ENCODE data around the gene C9orf153. TPM values are rescaled to one million over a fixed set of nuclear protein-coding genes. Genes with fewer than 3 reads are reported as not detected.

C9orf153 gene
- total RNA-seq, 2 experiments from 2014 or later: not detected

- ChIA-PET CTCF (no interaction called here), POLR2A (no interaction called here)
- Mint-ChIP-seq H3K4me1 (no peaks in the 10 kb centered on the region), H3K36me3 (ENCODE audit: low read depth) (peaks cover 3% of the 10 kb centered on the region), H3K4me3 (no peak overlapping the region), H3K9me3 (peaks cover 11% of the 10 kb centered on the region), H3K27ac (no peak overlapping the region), H3K27me3 (no peaks in the 10 kb centered on the region)
- DNase-seq: no peak
Measured at GRCh38 chr9:86253577-86253976, 5.9 kb downstream of the C9orf153 start.

GRCh38 chr9:86252870-86253269 lies 6.6 kb downstream of the C9orf153 start:
- POLR2A ChIA-PET: no interaction called here
- CTCF ChIA-PET: interaction anchor here (0.6 kb wide), 1 partner anchor 194 kb away, joined by 3 read pairs; no protein-coding TSS in a partner anchor
- Mint-ChIP-seq H3K27ac (no peak overlapping the region), H3K4me1 (no peaks in the 10 kb centered on the region), H3K4me3 (no peak overlapping the region), H3K9me3 (peaks cover 11% of the 10 kb centered on the region), H3K36me3 (ENCODE audit: low read depth) (peaks cover 3% of the 10 kb centered on the region), H3K27me3 (no peaks in the 10 kb centered on the region)
- no peak for DNase-seq

GRCh38 chr9:86250123-86250522 lies 9.3 kb downstream of the C9orf153 start:
- POLR2A ChIA-PET: no interaction called here

GRCh38 chr9:86248746-86249145 lies 10.7 kb downstream of the C9orf153 start:
- POLR2A ChIA-PET: no interaction called here

More at GRCh38 chr9:86250123-86250522, 9.3 kb downstream of the C9orf153 start:
- Mint-ChIP-seq H3K27ac (no peak overlapping the region), H3K4me1 (no peaks in the 10 kb centered on the region), H3K36me3 (ENCODE audit: low read depth) (peaks cover 3% of the 10 kb centered on the region), H3K27me3 (peaks cover 4% of the 10 kb centered on the region), H3K9me3 (peaks cover 9% of the 10 kb centered on the region), H3K4me3 (no peak overlapping the region)
- CTCF ChIA-PET: interaction anchor here (1.0 kb wide), 1 partner anchor 48 kb away, joined by 4 read pairs; no protein-coding TSS in a partner anchor
- DNase-seq: no peak

GRCh38 chr9:86246752-86247161 lies 12.7 kb downstream of the C9orf153 start:
- Mint-ChIP-seq H3K4me1 (no peaks in the 10 kb centered on the region), H3K27me3 (peaks cover 5% of the 10 kb centered on the region), H3K9me3 (peaks cover 1% of the 10 kb centered on the region), H3K27ac (no peak overlapping the region), H3K36me3 (ENCODE audit: low read depth) (no peaks in the 10 kb centered on the region), H3K4me3 (no peak overlapping the region)
- POLR2A ChIA-PET: no interaction called here
- CTCF ChIA-PET: no interaction called here
- no peak for DNase-seq

More at GRCh38 chr9:86248746-86249145, 10.7 kb downstream of the C9orf153 start:
- Mint-ChIP-seq H3K4me3 (no peak overlapping the region), H3K27ac (no peak overlapping the region), H3K4me1 (no peaks in the 10 kb centered on the region), H3K36me3 (ENCODE audit: low read depth) (peaks cover 3% of the 10 kb centered on the region), H3K9me3 (peaks cover 8% of the 10 kb centered on the region), H3K27me3 (peaks cover 5% of the 10 kb centered on the region)
- no peak for DNase-seq
- CTCF ChIA-PET: no interaction called here

- H3K27ac Mint-ChIP-seq: no peak overlapping the region
- CTCF ChIA-PET: interaction anchor here (0.6 kb wide), 1 partner anchor 227 kb away, joined by 3 read pairs; no protein-coding TSS in a partner anchor
- H3K4me1 Mint-ChIP-seq: peaks cover 4% of the 10 kb centered on the region
- POLR2A ChIA-PET: no interaction called here
- H3K9me3 Mint-ChIP-seq: no peaks in the 10 kb centered on the region
- no peaks in the 10 kb centered on the region for H3K36me3 Mint-ChIP-seq (ENCODE audit: low read depth)
- H3K4me3 Mint-ChIP-seq: no peak overlapping the region
- no peak for DNase-seq
- peaks cover 1% of the 10 kb centered on the region for H3K27me3 Mint-ChIP-seq
Measured at GRCh38 chr9:86242071-86242470, 17.4 kb downstream of the C9orf153 start.

- Mint-ChIP-seq H3K4me1 (peaks cover 4% of the 10 kb centered on the region), H3K27ac (no peak overlapping the region), H3K36me3 (ENCODE audit: low read depth) (no peaks in the 10 kb centered on the region), H3K9me3 (no peaks in the 10 kb centered on the region), H3K27me3 (peaks cover 1% of the 10 kb centered on the region), H3K4me3 (no peak overlapping the region)
- no peak for DNase-seq
- ChIA-PET POLR2A (no interaction called here), CTCF (interaction anchor here (1.0 kb wide), 1 partner anchor 39 kb away, joined by 3 read pairs; no protein-coding TSS in a partner anchor)
Measured at GRCh38 chr9:86241216-86241615, 18.2 kb downstream of the C9orf153 start.

GRCh38 chr9:86238861-86239770 lies 20.3 kb downstream of the C9orf153 start:
- no peak overlapping the region for H3K4me3 Mint-ChIP-seq
- no peaks in the 10 kb centered on the region for H3K9me3 Mint-ChIP-seq
- H3K4me1 Mint-ChIP-seq: peaks cover 4% of the 10 kb centered on the region
- H3K27ac Mint-ChIP-seq: no peak overlapping the region
- no peaks in the 10 kb centered on the region for H3K36me3 Mint-ChIP-seq (ENCODE audit: low read depth)
- H3K27me3 Mint-ChIP-seq: peaks cover 2% of the 10 kb centered on the region
- CTCF ChIA-PET: no interaction called here
- DNase-seq: no peak
- POLR2A ChIA-PET: no interaction called here

- DNase-seq: no peak
- ChIA-PET POLR2A (no interaction called here), CTCF (no interaction called here)
- Mint-ChIP-seq H3K4me3 (no peak overlapping the region), H3K4me1 (no peaks in the 10 kb centered on the region), H3K27ac (no peak overlapping the region), H3K36me3 (ENCODE audit: low read depth) (no peaks in the 10 kb centered on the region), H3K9me3 (no peaks in the 10 kb centered on the region), H3K27me3 (peaks cover 2% of the 10 kb centered on the region)
Measured at GRCh38 chr9:86230858-86231257, 28.6 kb downstream of the C9orf153 start.

- Mint-ChIP-seq H3K9me3 (no peaks in the 10 kb centered on the region), H3K4me3 (no peak overlapping the region), H3K36me3 (ENCODE audit: low read depth) (no peaks in the 10 kb centered on the region), H3K27me3 (peaks cover 1% of the 10 kb centered on the region), H3K27ac (no peak overlapping the region), H3K4me1 (no peaks in the 10 kb centered on the region)
- ChIA-PET CTCF (no interaction called here), POLR2A (no interaction called here)
- DNase-seq: no peak
Measured at GRCh38 chr9:86222667-86223066, 36.8 kb downstream of the C9orf153 start.

- no peaks in the 10 kb centered on the region for H3K4me1 Mint-ChIP-seq
- H3K27me3 Mint-ChIP-seq: peaks cover 1% of the 10 kb centered on the region
- no peak for DNase-seq
- H3K4me3 Mint-ChIP-seq: no peak overlapping the region
- CTCF ChIA-PET: interaction anchor here (0.7 to 2.4 kb wide), 2 partner anchors 17 to 433 kb away, joined by 3 to 7 read pairs; no protein-coding TSS in a partner anchor
- no peaks in the 10 kb centered on the region for H3K9me3 Mint-ChIP-seq
- POLR2A ChIA-PET: no interaction called here
- H3K27ac Mint-ChIP-seq: no peak overlapping the region
- no peaks in the 10 kb centered on the region for H3K36me3 Mint-ChIP-seq (ENCODE audit: low read depth)
Measured at GRCh38 chr9:86219606-86220005, 39.9 kb downstream of the C9orf153 start.

- ChIA-PET CTCF (no interaction called here), POLR2A (no interaction called here)
- H3K9me3 Mint-ChIP-seq: no peaks in the 10 kb centered on the region
Measured at GRCh38 chr9:86217076-86217755, 42.2 kb downstream of the C9orf153 start.

GRCh38 chr9:86207193-86207592 lies 52.3 kb downstream of the C9orf153 start:
- Mint-ChIP-seq H3K4me1 (peaks cover 1% of the 10 kb centered on the region), H3K4me3 (no peak overlapping the region), H3K36me3 (ENCODE audit: low read depth) (no peaks in the 10 kb centered on the region), H3K27me3 (peaks cover 3% of the 10 kb centered on the region), H3K27ac (no peak overlapping the region), H3K9me3 (no peaks in the 10 kb centered on the region)
- CTCF ChIA-PET: no interaction called here
- POLR2A ChIA-PET: no interaction called here
- no peak for DNase-seq

More at GRCh38 chr9:86217076-86217755, 42.2 kb downstream of the C9orf153 start:
- no peaks in the 10 kb centered on the region for H3K36me3 Mint-ChIP-seq (ENCODE audit: low read depth)
- DNase-seq: no peak
- no peak overlapping the region for H3K27ac Mint-ChIP-seq
- no peaks in the 10 kb centered on the region for H3K4me1 Mint-ChIP-seq
- H3K27me3 Mint-ChIP-seq: peaks cover 1% of the 10 kb centered on the region
- no peak overlapping the region for H3K4me3 Mint-ChIP-seq

Measured in activated CD4-positive, alpha-beta memory T cell treated with anti-CD3 and anti-CD28 coated beads, Interleukin-2, amount 10 ng/mL, durations not matched to agents 7 days and 5 days (primary cell).